H9 (cell line): ENCODE data around the gene LRRC15. TPM values are rescaled to one million over a fixed set of nuclear protein-coding genes. Genes with fewer than 3 reads are reported as not detected.
A peak's percentile ranks its signal among the peaks of the same experiment; 100 is the strongest.

Source experiments
- DNase-seq: peaks from one replicate; pipeline ENCODE4 v3.0.0-alpha.2; 2017
- H2AFZ ChIP-seq: one replicate; pipeline ENCODE4 v1.6.1; 2013; ENCODE audit warnings: mild to moderate bottlenecking, low read length, control low read depth, moderate library complexity
- H2AK5ac ChIP-seq: 2 replicates; pipeline ENCODE4 v1.6.1; 2013; ENCODE audit warnings: low read length, control low read depth, mixed read lengths; ENCODE audit not compliant: insufficient read length
- H2BK120ac ChIP-seq: one replicate; pipeline ENCODE4 v1.6.1; 2013; ENCODE audit warnings: low read depth, mild to moderate bottlenecking, low read length, control low read depth, inconsistent platforms; ENCODE audit not compliant: poor library complexity, severe bottlenecking
- H2BK12ac ChIP-seq: 2 replicates; pipeline ENCODE4 v1.6.1; 2013; ENCODE audit warnings: low read length, control low read depth, mixed read lengths, low read depth; ENCODE audit not compliant: insufficient read length
- H2BK15ac ChIP-seq: 2 replicates; pipeline ENCODE4 v1.6.1; 2013; ENCODE audit warnings: low read depth, low read length, control low read depth
- H2BK20ac ChIP-seq: one replicate; pipeline ENCODE4 v1.6.1; 2013; ENCODE audit warnings: low read depth, mild to moderate bottlenecking, low read length, control low read depth, inconsistent platforms; ENCODE audit not compliant: poor library complexity, severe bottlenecking
- H2BK5ac ChIP-seq: 2 replicates; pipeline ENCODE4 v1.6.1; 2013; ENCODE audit warnings: low read length, control low read depth, mixed read lengths; ENCODE audit not compliant: insufficient read length
- H3K14ac ChIP-seq: 2 replicates; pipeline ENCODE4 v1.6.1; 2013; ENCODE audit warnings: low read length, control low read depth; ENCODE audit not compliant: insufficient read depth
- H3K18ac ChIP-seq: 2 replicates; pipeline ENCODE4 v1.6.1; 2013; ENCODE audit warnings: low read depth, mild to moderate bottlenecking, mixed read lengths, low read length, control low read depth; ENCODE audit not compliant: insufficient read length
- H3K23ac ChIP-seq: 2 replicates; pipeline ENCODE4 v1.6.1; 2013; ENCODE audit warnings: low read length, control low read depth, mixed read lengths, low read depth; ENCODE audit not compliant: insufficient read length
- H3K23me2 ChIP-seq: 2 replicates; pipeline ENCODE4 v1.6.1; 2013; ENCODE audit warnings: low read depth, mild to moderate bottlenecking, mixed read lengths, low read length, control low read depth; ENCODE audit not compliant: insufficient read length, poor library complexity, severe bottlenecking
- H3K27ac ChIP-seq: 2 replicates; pipeline ENCODE4 v1.5.1; 2013; ENCODE audit warnings: low read length, control low read depth, mixed read lengths, low read depth; ENCODE audit not compliant: insufficient read length
- H3K27me3 ChIP-seq: 2 replicates; pipeline ENCODE4 v1.6.1; 2013; ENCODE audit warnings: low read length, control low read depth, inconsistent platforms; ENCODE audit not compliant: insufficient read depth
- H3K4ac ChIP-seq: 2 replicates; pipeline ENCODE4 v1.6.1; 2013; ENCODE audit warnings: low read depth, mild to moderate bottlenecking, control low read depth, inconsistent platforms, low read length, moderate library complexity
- H3K4me1 ChIP-seq: 2 replicates; pipeline ENCODE4 v1.6.1; 2013; ENCODE audit warnings: low read length, control low read depth, inconsistent platforms; ENCODE audit not compliant: insufficient read depth
- H3K4me2 ChIP-seq: 2 replicates; pipeline ENCODE4 v1.6.1; 2013; ENCODE audit warnings: low read length, control low read depth, mixed read lengths; ENCODE audit not compliant: insufficient read length, insufficient read depth
- H3K56ac ChIP-seq: 2 replicates; pipeline ENCODE4 v1.6.1; 2013; ENCODE audit warnings: low read depth, mild to moderate bottlenecking, mixed read lengths, low read length, control low read depth; ENCODE audit not compliant: insufficient read length
- H3K79me1 ChIP-seq: 2 replicates; pipeline ENCODE4 v1.6.1; 2013; ENCODE audit warnings: low read depth, mild to moderate bottlenecking, moderate library complexity, low read length, control low read depth, inconsistent platforms; ENCODE audit not compliant: insufficient read depth, poor library complexity, severe bottlenecking
- H3K79me2 ChIP-seq: 2 replicates; pipeline ENCODE4 v1.6.1; 2013; ENCODE audit warnings: low read length, control low read depth, inconsistent platforms; ENCODE audit not compliant: insufficient read depth
- H3K9ac ChIP-seq: 2 replicates; pipeline ENCODE4 v1.6.1; 2013; ENCODE audit warnings: low read length, control low read depth, mixed read lengths; ENCODE audit not compliant: insufficient read length; ENCODE audit errors: extremely low read depth
- H3K9me3 ChIP-seq: one replicate; pipeline ENCODE4 v1.6.1; 2013; ENCODE audit warnings: low read depth, low read length, inconsistent platforms; ENCODE audit not compliant: control insufficient read depth
- H3T11ph ChIP-seq: one replicate; pipeline ENCODE4 v1.6.1; 2013; ENCODE audit warnings: mild to moderate bottlenecking, low read length, control low read depth, inconsistent platforms
- H4K20me1 ChIP-seq: one replicate; pipeline ENCODE4 v1.6.1; 2013; ENCODE audit not compliant: control insufficient read depth, insufficient read length, insufficient read depth
- H4K5ac ChIP-seq: 2 replicates; pipeline ENCODE4 v1.6.1; 2013; ENCODE audit warnings: low read depth, mild to moderate bottlenecking, mixed read lengths, low read length, control low read depth; ENCODE audit not compliant: insufficient read length
- H4K8ac ChIP-seq: replicated peaks from 2 replicates; pipeline ENCODE4 v1.6.1; 2013; ENCODE audit warnings: low read length, control low read depth, mixed read lengths, low read depth; ENCODE audit not compliant: insufficient read length
- H4K91ac ChIP-seq: 2 replicates; pipeline ENCODE4 v1.6.1; 2013; ENCODE audit warnings: low read depth, mild to moderate bottlenecking, moderate library complexity, mixed read lengths, low read length, control low read depth; ENCODE audit not compliant: insufficient read length
- H3K27ac Mint-ChIP-seq, 3 experiments: 2 replicates in 2 of 3; 3 replicates in 1 of 3; pipeline ENCODE4 v1.8.0; 2020 to 2021; ENCODE audit warnings: mixed read lengths in 3 of 3, mild to moderate bottlenecking in 1 of 3, moderate library complexity in 1 of 3
- H3K27me3 Mint-ChIP-seq: 2 replicates; pipeline ENCODE4 v1.8.0; 2021; ENCODE audit warnings: low read depth, mild to moderate bottlenecking, moderate library complexity, mixed read lengths
- H3K36me3 Mint-ChIP-seq, 3 experiments: 2 replicates in 2 of 3; 3 replicates in 1 of 3; pipeline ENCODE4 v1.8.0; 2020 to 2021; ENCODE audit warnings: low read depth in 3 of 3, mixed read lengths in 3 of 3; ENCODE audit not compliant: insufficient read depth in 1 of 3
- H3K4me1 Mint-ChIP-seq, 2 experiments: 2 replicates each; pipeline ENCODE4 v1.8.0; 2020; ENCODE audit warnings: mixed read lengths in 2 of 2
- H3K4me3 Mint-ChIP-seq, 2 experiments: 2 replicates in 1 of 2; 3 replicates in 1 of 2; pipeline ENCODE4 v1.8.0; 2020 to 2021; ENCODE audit warnings: mild to moderate bottlenecking in 2 of 2, mixed read lengths in 2 of 2, moderate library complexity in 1 of 2
- H3K9me3 Mint-ChIP-seq, 2 experiments: 2 replicates in 1 of 2; 3 replicates in 1 of 2; pipeline ENCODE4 v1.8.0; 2020; ENCODE audit warnings: mild to moderate bottlenecking in 2 of 2, mixed read lengths in 2 of 2, moderate library complexity in 1 of 2
- CTCF ChIP-seq: fragments of 200-600 bp; sonication (generic); conservative IDR thresholded peaks from 3 replicates; pipeline ENCODE4 v1.8.0; 2021; ENCODE audit warnings: antibody characterized with exemption, mild to moderate bottlenecking
- WGBS: extraction: QIAGEN DNeasy Blood & Tissue Kit; methylation state at CpG from one replicate; pipeline ENCODE4 v1.1.7; 2013; ENCODE audit warnings: missing lambda C conversion rate, low lambda C conversion rate, mixed read lengths; ENCODE audit not compliant: insufficient read length; ENCODE audit errors: extremely low coverage; 5-methylcytosine and 5-hydroxymethylcytosine counted together
- total RNA-seq: library from RNA; stranded (reverse); gene quantifications from 2 replicates; pipeline ENCODE4 v1.2.1, GENCODE V29; 2021

The LRRC15 gene
- total RNA-seq, 1 experiment from 2014 or later, result 0.07 TPM

- no peak within 1 kb of the TSS for H3T11ph ChIP-seq
- no peak within 1 kb of the TSS; the same call in 1 of the 2 replicates for H2BK15ac ChIP-seq
- no peak within 1 kb of the TSS for H3K14ac ChIP-seq
- no peaks in the 10 kb centered on the region for H4K20me1 ChIP-seq
- H2BK20ac ChIP-seq, result no peak within 1 kb of the TSS
- no peak within 1 kb of the TSS for H3K23ac ChIP-seq
- no peak within 1 kb of the TSS for H2BK5ac ChIP-seq
- Mint-ChIP-seq H3K27me3 (no peaks in the 10 kb centered on the region; the same call in 1 of the 2 replicates), H3K9me3 (no peaks in the 10 kb centered on the region), H3K27ac (peak within 1 kb of the TSS in 2 of 3 experiments; percentile 75 to 95; a peak in 3 of 7 replicates), H3K36me3 (no peaks in the 10 kb centered on the region), H3K4me3 (no peak within 1 kb of the TSS; a peak in 1 of 5 replicates), H3K4me1 (peaks cover 5 to 6% of the 10 kb centered on the region in 2 experiments)
- no peaks in the 10 kb centered on the region for H3K79me2 ChIP-seq
- peak within 1 kb of the TSS; percentile 35 for H3K18ac ChIP-seq
- no peaks in the 10 kb centered on the region for H3K9me3 ChIP-seq
- H3K4me2 ChIP-seq, result no peak within 1 kb of the TSS
- H3K23me2 ChIP-seq, result no peaks in the 10 kb centered on the region
- H3K4ac ChIP-seq, result no peak within 1 kb of the TSS
- H2BK12ac ChIP-seq, result no peak within 1 kb of the TSS
- no peak within 1 kb of the TSS for H3K56ac ChIP-seq
- no peaks in the 10 kb centered on the region for H3K27me3 ChIP-seq
- H4K8ac ChIP-seq, result no peak within 1 kb of the TSS
- no peak within 1 kb of the TSS for H2AK5ac ChIP-seq
- no peak within 1 kb of the TSS for H2BK120ac ChIP-seq
- no peak within 1 kb of the TSS for H3K27ac ChIP-seq
- H3K4me1 ChIP-seq, result no peaks in the 10 kb centered on the region
- no peaks in the 10 kb centered on the region for H3K79me1 ChIP-seq
- H4K5ac ChIP-seq, result no peak within 1 kb of the TSS
- H4K91ac ChIP-seq, result no peak within 1 kb of the TSS
- no peak for DNase-seq
- WGBS, result no CpG with 5 or more reads among the region's 24 CpGs
- no peak within 1 kb of the TSS for H2AFZ ChIP-seq
- H3K9ac ChIP-seq, result no peak within 1 kb of the TSS
- TF ChIP-seq CTCF, result no peak
Measured at GRCh38 chr3:194351080-194351672, 18.4 kb downstream of the LRRC15 start, which contains the start of gene CPN2. Gene CPN2 (minus strand): TSS chr3:194351328. CDS start chr3:194342702, 8,626 bp downstream.
